HAP-1 (cell line): ENCODE data around the gene C5orf46.

ENCODE experiments used
- DNase-seq, 2 experiments: peaks; one replicate each; pipeline ENCODE4 v3.0.0-alpha.2; 2016 to 2020; ENCODE audit warnings: low spot score in 2 of 2
- H3K27me3 ChIP-seq: fragments of 250-450 bp; sonication (Bioruptor Pico); 2 replicates; pipeline ENCODE4 v1.5.1; 2020; ENCODE audit warnings: low read depth, mild to moderate bottlenecking, moderate library complexity
- H3K36me3 ChIP-seq: fragments of 250-450 bp; sonication (Bioruptor Pico); replicated peaks from 2 replicates; pipeline ENCODE4 v1.5.1; 2020; ENCODE audit warnings: mild to moderate bottlenecking
- H3K4me1 ChIP-seq: fragments of 250-450 bp; sonication (Bioruptor Pico); 2 replicates; pipeline ENCODE4 v1.5.1; 2020; ENCODE audit warnings: mild to moderate bottlenecking
- H3K4me3 ChIP-seq: fragments of 250-450 bp; sonication (Bioruptor Pico); 2 replicates; pipeline ENCODE4 v1.5.1; 2020; ENCODE audit warnings: mild to moderate bottlenecking, moderate library complexity
- H3K9me3 ChIP-seq: fragments of 250-450 bp; sonication (Bioruptor Pico); 2 replicates; pipeline ENCODE4 v1.5.1; 2020; ENCODE audit warnings: mild to moderate bottlenecking, moderate library complexity
- in situ Hi-C: fragments of 300-500 bp; cut with MboI; formaldehyde crosslinking; loops from 3 replicates; pipeline ENCODE4 v1.14.3; 2020; ENCODE audit warnings: low sequenced_read_pairs, inconsistent platforms, mixed read lengths

Gene C5orf46

GRCh38 chr5:147913786-147914185, 7.4 kb upstream of the C5orf46 start:
- Histone ChIP-seq H3K27me3 (0 out of 2 replicates have a peak, but pooled peaks cover 3% of the 10 kb centered on the region), H3K36me3 (no peaks in the 10 kb centered on the region), H3K9me3 (no peaks in the 10 kb centered on the region), H3K4me3 (no peak overlapping the region), H3K4me1 (no peaks in the 10 kb centered on the region)
- no peak for DNase-seq
- in situ Hi-C loops, result no loop called here

GRCh38 chr5:147912011-147912410, 5.7 kb upstream of the C5orf46 start:
- no peak overlapping the region for H3K4me3 ChIP-seq
- no peak for DNase-seq
- in situ Hi-C loops, result no loop called here
- H3K36me3 ChIP-seq, result no peaks in the 10 kb centered on the region
- H3K4me1 ChIP-seq, result no peaks in the 10 kb centered on the region
- H3K27me3 ChIP-seq, result 0 out of 2 replicates have a peak, but pooled peaks cover 3% of the 10 kb centered on the region
- no peaks in the 10 kb centered on the region for H3K9me3 ChIP-seq

DNA sequence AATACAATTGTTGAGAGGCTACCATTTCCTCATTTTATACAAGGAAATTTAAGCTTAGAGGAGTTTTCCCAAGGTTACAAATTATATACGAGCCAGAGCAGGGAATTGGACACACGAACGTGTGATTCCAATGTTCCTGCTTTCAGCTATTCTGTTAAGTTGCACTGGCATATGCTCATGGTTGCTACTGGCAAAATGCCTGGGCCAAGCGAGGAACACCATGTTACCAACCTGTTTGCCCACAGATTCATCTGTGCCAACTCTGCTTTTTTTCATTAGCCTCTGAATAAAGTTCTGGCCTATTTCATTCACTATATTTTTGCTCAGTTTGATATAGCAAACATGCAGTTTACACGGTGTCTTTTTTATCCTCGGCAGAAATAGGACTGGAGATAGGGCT, 5.1 kb upstream of the C5orf46 start:
- no peak for DNase-seq

DNA sequence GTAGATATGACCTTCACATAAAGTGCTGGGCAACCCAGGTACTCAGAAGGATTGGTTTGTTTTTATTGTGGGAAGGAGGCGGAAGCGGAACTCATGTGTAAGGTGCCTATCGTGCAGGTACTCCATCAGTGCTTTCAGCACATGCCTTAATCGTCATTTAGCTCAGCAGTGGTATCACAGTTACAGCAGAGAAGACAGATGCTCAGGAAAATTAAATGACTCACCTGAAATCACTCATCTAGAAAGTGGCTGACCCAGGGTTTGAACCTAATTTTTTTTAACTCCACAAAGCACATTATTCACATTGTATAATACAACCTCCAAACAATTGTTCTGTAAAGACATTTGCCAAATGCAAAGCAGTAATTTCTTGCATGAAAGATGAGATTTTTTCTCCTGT, 2.2 kb downstream of the C5orf46 start:
- Histone ChIP-seq H3K36me3 (no peaks in the 10 kb centered on the region), H3K27me3 (peaks cover 2% of the 10 kb centered on the region; the same call in 1 of the 2 replicates)
- DNase-seq, result no peak

More for the DNA sequence above, 5.1 kb upstream of the C5orf46 start:
- in situ Hi-C loops, result no loop called here
- Histone ChIP-seq H3K4me1 (no peaks in the 10 kb centered on the region), H3K36me3 (no peaks in the 10 kb centered on the region), H3K9me3 (no peaks in the 10 kb centered on the region), H3K4me3 (no peak overlapping the region), H3K27me3 (no peaks in the 10 kb centered on the region)

GRCh38 chr5:147902609-147903115, 3.7 kb downstream of the C5orf46 start:
- Histone ChIP-seq H3K9me3 (no peaks in the 10 kb centered on the region), H3K4me3 (no peak overlapping the region), H3K4me1 (no peaks in the 10 kb centered on the region), H3K36me3 (no peaks in the 10 kb centered on the region), H3K27me3 (peaks cover 2% of the 10 kb centered on the region; the same call in 1 of the 2 replicates)
- in situ Hi-C loops, result no loop called here
- DNase-seq, result no peak

More for the DNA sequence above, 2.2 kb downstream of the C5orf46 start:
- no peak overlapping the region for H3K4me3 ChIP-seq
- H3K9me3 ChIP-seq, result no peaks in the 10 kb centered on the region
- in situ Hi-C loops, result no loop called here
- H3K4me1 ChIP-seq, result no peaks in the 10 kb centered on the region

- H3K27me3 ChIP-seq, result peaks cover 2% of the 10 kb centered on the region; the same call in 1 of the 2 replicates
- no peaks in the 10 kb centered on the region for H3K36me3 ChIP-seq
- no peak for DNase-seq
- in situ Hi-C loops, result no loop called here
- no peak overlapping the region for H3K4me3 ChIP-seq
- no peaks in the 10 kb centered on the region for H3K9me3 ChIP-seq
- no peaks in the 10 kb centered on the region for H3K4me1 ChIP-seq
These were observed 4.7 kb downstream of the C5orf46 start for GRCh38 chr5:147901599-147902039.

DNA sequence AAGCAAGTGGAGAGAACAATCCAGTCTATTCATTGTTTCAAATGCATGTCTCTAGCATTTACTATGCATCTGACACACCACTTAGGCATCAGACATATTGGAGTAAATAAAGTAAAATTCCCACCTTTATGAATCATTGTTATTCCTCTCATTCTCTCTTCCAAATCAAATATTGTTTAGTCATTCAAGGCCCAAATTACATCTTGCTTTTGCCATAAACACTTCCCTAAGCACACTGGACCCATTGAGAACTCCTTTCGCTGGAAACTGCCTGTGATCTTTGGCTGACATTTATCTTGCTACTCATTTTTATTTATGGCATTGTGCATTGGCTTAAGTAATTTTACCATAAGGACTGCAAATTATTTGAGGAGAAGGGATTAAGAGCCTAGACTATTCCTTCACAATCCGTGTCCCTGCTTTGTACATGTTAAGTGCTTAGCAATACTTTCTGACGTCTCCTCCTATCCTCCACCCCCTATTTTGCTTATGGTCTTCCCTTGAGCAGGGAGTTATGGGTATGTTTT, 7.4 kb downstream of the C5orf46 start:
- in situ Hi-C loops, result no loop called here
- Histone ChIP-seq H3K9me3 (no peaks in the 10 kb centered on the region), H3K36me3 (no peaks in the 10 kb centered on the region), H3K4me1 (no peaks in the 10 kb centered on the region), H3K4me3 (no peak overlapping the region), H3K27me3 (peaks cover 7% of the 10 kb centered on the region; the same call in 1 of the 2 replicates)
- no peak for DNase-seq

DNA sequence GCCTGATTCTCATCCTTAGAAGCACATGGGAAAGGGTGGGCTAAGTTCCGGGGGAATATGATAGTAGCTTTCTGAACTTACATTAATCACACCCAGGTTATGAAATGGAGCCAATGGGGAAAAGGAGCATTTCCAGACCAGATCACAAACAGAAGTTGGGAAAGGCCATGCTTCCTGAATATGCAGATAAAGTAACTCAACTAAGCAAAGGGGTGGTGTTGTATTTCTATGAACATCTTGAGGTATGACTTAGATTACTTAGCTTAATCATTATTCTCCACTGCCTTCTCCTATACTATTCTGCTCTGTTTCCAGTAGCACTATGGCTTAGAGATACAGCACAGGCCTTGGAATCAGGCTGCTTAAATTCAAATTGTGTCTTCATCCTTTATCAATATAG, 10.5 kb downstream of the C5orf46 start:
- Histone ChIP-seq H3K27me3 (peaks cover 7% of the 10 kb centered on the region; the same call in 1 of the 2 replicates), H3K4me1 (no peaks in the 10 kb centered on the region), H3K4me3 (no peak overlapping the region), H3K36me3 (no peaks in the 10 kb centered on the region), H3K9me3 (no peaks in the 10 kb centered on the region)
- in situ Hi-C loops, result no loop called here
- no peak for DNase-seq

DNA sequence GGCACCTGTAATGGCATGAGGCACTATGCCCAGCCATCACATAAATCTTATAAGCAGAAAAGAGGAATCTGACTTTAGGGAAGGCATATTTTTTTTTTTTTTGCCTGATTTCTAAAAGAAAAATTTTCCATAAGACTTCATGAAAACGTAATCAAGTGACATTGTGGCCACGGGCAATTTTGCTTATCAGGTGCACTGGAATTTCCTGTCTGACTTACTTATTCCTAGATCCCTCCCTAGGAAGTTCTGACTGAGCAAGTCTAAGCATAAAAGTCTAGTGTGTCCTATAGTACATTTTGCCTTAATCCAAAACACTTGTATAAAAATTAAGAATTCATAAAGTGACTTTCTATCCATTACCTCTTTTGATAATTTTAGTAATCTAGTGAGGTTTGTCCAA, 12.5 kb downstream of the C5orf46 start:
- H3K27me3 ChIP-seq, result peaks cover 5% of the 10 kb centered on the region; the same call in 1 of the 2 replicates
- H3K9me3 ChIP-seq, result no peaks in the 10 kb centered on the region
- in situ Hi-C loops, result no loop called here
- no peak overlapping the region for H3K4me3 ChIP-seq
- no peaks in the 10 kb centered on the region for H3K36me3 ChIP-seq
- DNase-seq, result no peak
- H3K4me1 ChIP-seq, result no peaks in the 10 kb centered on the region

- no peaks in the 10 kb centered on the region for H3K4me1 ChIP-seq
- no peak for DNase-seq
- in situ Hi-C loops, result no loop called here
- H3K36me3 ChIP-seq, result no peaks in the 10 kb centered on the region
- H3K9me3 ChIP-seq, result no peaks in the 10 kb centered on the region
- H3K4me3 ChIP-seq, result no peak overlapping the region
- peaks cover 5% of the 10 kb centered on the region; the same call in 1 of the 2 replicates for H3K27me3 ChIP-seq
These were observed 13.5 kb downstream of the C5orf46 start for GRCh38 chr5:147892696-147893296.

- no peak overlapping the region for H3K4me3 ChIP-seq
- no peak for DNase-seq
- H3K27me3 ChIP-seq, result 0 out of 2 replicates have a peak, but pooled peaks cover 2% of the 10 kb centered on the region
- in situ Hi-C loops, result no loop called here
- H3K36me3 ChIP-seq, result no peaks in the 10 kb centered on the region
- H3K9me3 ChIP-seq, result no peaks in the 10 kb centered on the region
- H3K4me1 ChIP-seq, result no peaks in the 10 kb centered on the region
These were observed 18.4 kb downstream of the C5orf46 start for GRCh38 chr5:147887930-147888329.

DNA sequence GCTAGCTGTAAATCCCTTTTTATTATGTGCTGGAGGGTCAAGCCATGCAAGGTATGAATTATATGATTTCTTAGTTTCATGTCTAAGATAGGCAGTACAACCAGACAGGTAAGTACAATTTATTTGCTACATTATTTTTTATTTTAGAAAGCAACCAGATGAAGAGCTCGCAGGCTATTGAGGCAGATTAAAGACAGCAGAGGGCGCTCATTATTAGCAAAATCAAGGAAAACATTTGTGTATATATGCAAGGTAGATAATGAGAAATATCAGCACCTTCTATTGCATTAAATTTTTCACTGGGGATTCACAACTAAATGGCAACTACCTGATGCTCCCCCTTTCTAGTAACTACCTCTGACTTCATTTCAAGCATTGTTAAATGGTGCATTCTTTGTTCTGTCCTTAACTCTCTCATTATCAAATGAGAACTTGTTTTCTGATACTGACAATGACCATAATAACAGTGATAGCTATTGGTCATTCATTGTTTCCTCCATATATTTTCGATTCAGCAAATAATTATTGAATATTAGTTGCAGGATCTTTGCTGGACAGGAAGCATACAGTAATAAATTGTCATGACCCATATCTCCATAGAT, 19.2 kb downstream of the C5orf46 start:
- in situ Hi-C loops, result no loop called here
- no peaks in the 10 kb centered on the region for H3K4me1 ChIP-seq
- no peaks in the 10 kb centered on the region for H3K9me3 ChIP-seq
- H3K4me3 ChIP-seq, result no peak overlapping the region
- 0 out of 2 replicates have a peak, but pooled peaks cover 2% of the 10 kb centered on the region for H3K27me3 ChIP-seq
- H3K36me3 ChIP-seq, result no peaks in the 10 kb centered on the region
- peak in 1 of 2 experiments; percentile 29 for DNase-seq

GRCh38 chr5:147882586-147883313, 23.6 kb downstream of the C5orf46 start:
- in situ Hi-C loops, result no loop called here
- Histone ChIP-seq H3K36me3 (no peaks in the 10 kb centered on the region), H3K9me3 (no peaks in the 10 kb centered on the region), H3K27me3 (peaks cover 10% of the 10 kb centered on the region), H3K4me3 (no peak overlapping the region), H3K4me1 (no peaks in the 10 kb centered on the region)
- DNase-seq, result no peak
